Measurements from ENCODE around the gene THTPA. TPM values are rescaled to one million over a fixed set of nuclear protein-coding genes. Genes with fewer than 3 reads are reported as not detected.

The THTPA gene
- total and polyA plus RNA-seq, 2 donors (not counting 1 experiment from before 2014, with no cell fraction given) = 17.0 to 21.4 TPM

- Histone ChIP-seq H3K9ac (ENCODE audit: low read length) (no peak overlapping the region), H3K4me2 (replicated peaks; ENCODE audit: low read depth, low read length, poor library complexity, severe bottlenecking) (no peak overlapping the region), H3K27me3 (replicated peaks in 1 of 4; ENCODE audit: control extremely low read depth in 1 of 4, control insufficient read depth in 3 of 4, insufficient read depth in 4 of 4, low read length in 3 of 4) (no peaks in the 10 kb centered on the region), H3K4me3 (ENCODE audit: control extremely low read depth in 1 of 5, extremely low read depth in 1 of 5, insufficient read depth in 1 of 5, low read depth in 2 of 5, low read length in 4 of 5) (no peak overlapping the region), H3K4me1 (ENCODE audit: control insufficient read depth in 2 of 2, insufficient read depth in 2 of 2, low read length in 2 of 2) (no peaks in the 10 kb centered on the region), H3K9me3 (ENCODE audit: control extremely low read depth in 1 of 3, control insufficient read depth in 2 of 3, insufficient read depth in 1 of 3, low read length in 2 of 3) (no peaks in the 10 kb centered on the region), H3K36me3 (replicated peaks in 1 of 2; ENCODE audit: control extremely low read depth in 1 of 2, control insufficient read depth in 1 of 2, extremely low read depth in 1 of 2, insufficient read depth in 2 of 2, low read length in 1 of 2) (no peaks in the 10 kb centered on the region), H4K20me1 (ENCODE audit: control insufficient read depth, insufficient read depth, low read length, poor library complexity, severe bottlenecking) (no peaks in the 10 kb centered on the region), H3K79me2 (ENCODE audit: control insufficient read depth, insufficient read depth, low read length) (no peaks in the 10 kb centered on the region), H3K27ac (ENCODE audit: low read length in 2 of 2) (no peak overlapping the region), H2AFZ (ENCODE audit: insufficient read depth, low read depth, low read length, poor library complexity, severe bottlenecking) (no peak overlapping the region)
- ATAC-seq (ENCODE audit: low read depth) (no peak), DNase-seq (no peak)
- 96% methylated on average over 18 of the region's 25 CpGs for WGBS (ENCODE audit: insufficient coverage)
- intact Hi-C loops (cut with micrococcal nuclease) = no loop called here
- POLR2A ChIA-PET = no interaction called here
- peaks cover 5% of the 10 kb centered on the region for H3K4me1 Mint-ChIP-seq
- H3K4me3 Mint-ChIP-seq = no peak overlapping the region
- H3K9me3 Mint-ChIP-seq (ENCODE audit: insufficient read depth) = no peaks in the 10 kb centered on the region
- CTCF ChIA-PET = no interaction called here
- TF ChIP-seq EZH2 (IDR thresholded peaks at IDR 0.05; ENCODE audit: borderline replicate concordance, insufficient read depth, low read depth, low read length, poor library complexity, severe bottlenecking) (no peak), CTCF (IDR thresholded peaks at IDR 0.05) (no peak)
- no peak overlapping the region for H3K27ac Mint-ChIP-seq
- no peaks in the 10 kb centered on the region for H3K27me3 Mint-ChIP-seq
Observed at GRCh38 chr14:23513005-23513817, 42.9 kb upstream of the THTPA start.

- CTCF ChIA-PET = no interaction called here
- ATAC-seq (ENCODE audit: low read depth) (no peak), DNase-seq (no peak)
- H3K79me2 ChIP-seq (ENCODE audit: control insufficient read depth, insufficient read depth, low read length) = no peaks in the 10 kb centered on the region
- no peak overlapping the region for H3K4me2 ChIP-seq (replicated peaks; ENCODE audit: low read depth, low read length, poor library complexity, severe bottlenecking)
- no peaks in the 10 kb centered on the region for H4K20me1 ChIP-seq (ENCODE audit: control insufficient read depth, insufficient read depth, low read length, poor library complexity, severe bottlenecking)
- H3K27ac ChIP-seq (ENCODE audit: low read length in 2 of 2) = no peak overlapping the region
- H3K36me3 ChIP-seq (replicated peaks in 1 of 2; ENCODE audit: control extremely low read depth in 1 of 2, control insufficient read depth in 1 of 2, extremely low read depth in 1 of 2, insufficient read depth in 2 of 2, low read length in 1 of 2) = no peaks in the 10 kb centered on the region
- no peak for TF ChIP-seq CTCF (IDR thresholded peaks at IDR 0.05)
- H2AFZ ChIP-seq (ENCODE audit: insufficient read depth, low read depth, low read length, poor library complexity, severe bottlenecking) = no peak overlapping the region
- H3K4me3 ChIP-seq (ENCODE audit: control extremely low read depth in 1 of 5, extremely low read depth in 1 of 5, insufficient read depth in 1 of 5, low read depth in 2 of 5, low read length in 4 of 5) = no peak overlapping the region
- H3K4me1 ChIP-seq (ENCODE audit: control insufficient read depth in 2 of 2, insufficient read depth in 2 of 2, low read length in 2 of 2) = no peaks in the 10 kb centered on the region
- POLR2A ChIA-PET = no interaction called here
- H3K9ac ChIP-seq (ENCODE audit: low read length) = no peak overlapping the region
- H3K27ac Mint-ChIP-seq = no peak overlapping the region
- 91% methylated on average over 7 of the region's 8 CpGs for WGBS (ENCODE audit: insufficient coverage)
- no peaks in the 10 kb centered on the region for H3K9me3 ChIP-seq (ENCODE audit: control extremely low read depth in 1 of 3, control insufficient read depth in 2 of 3, insufficient read depth in 1 of 3, low read length in 2 of 3)
- H3K27me3 ChIP-seq (replicated peaks in 1 of 4; ENCODE audit: control extremely low read depth in 1 of 4, control insufficient read depth in 3 of 4, insufficient read depth in 4 of 4, low read length in 3 of 4) = no peaks in the 10 kb centered on the region
- no peak overlapping the region for H3K4me3 Mint-ChIP-seq
- intact Hi-C loops (cut with micrococcal nuclease) = no loop called here
- H3K9me3 Mint-ChIP-seq (ENCODE audit: insufficient read depth) = no peaks in the 10 kb centered on the region
- H3K27me3 Mint-ChIP-seq = no peaks in the 10 kb centered on the region
- peaks cover 5% of the 10 kb centered on the region for H3K4me1 Mint-ChIP-seq
Observed at GRCh38 chr14:23513818-23514643, 42.0 kb upstream of the THTPA start.
